RWPE2 (cell line): ENCODE results near the gene ADISSP.

Experiments
- ATAC-seq: fragments of 200-7000 bp; cut with Tn5 transposase; 3 replicates; pipeline ENCODE4 v1.9.1; 2021; ENCODE audit warnings: low read depth
- DNase-seq: peaks from one replicate; pipeline ENCODE4 v3.0.0-alpha.2; 2020; ENCODE audit warnings: low spot score
- H3K27ac ChIP-seq: fragments of 450-650 bp; 2 replicates; pipeline ENCODE4 v1.5.1; 2017; ENCODE audit warnings: mild to moderate bottlenecking; ENCODE audit not compliant: poor library complexity, severe bottlenecking
- H3K27me3 ChIP-seq: fragments of 250-450 bp; sonication (Bioruptor Pico); 2 replicates; pipeline ENCODE4 v1.5.1; 2021; ENCODE audit warnings: mild to moderate bottlenecking, moderate library complexity; ENCODE audit not compliant: insufficient read depth, poor library complexity, severe bottlenecking
- H3K36me3 ChIP-seq: fragments of 250-450 bp; sonication (Bioruptor Pico); 2 replicates; pipeline ENCODE4 v1.5.1; 2020; ENCODE audit warnings: low read depth, mild to moderate bottlenecking, moderate library complexity
- H3K4me1 ChIP-seq: fragments of 250-450 bp; sonication (Bioruptor Pico); 2 replicates; pipeline ENCODE4 v1.5.1; 2021; ENCODE audit warnings: mild to moderate bottlenecking, moderate library complexity; ENCODE audit not compliant: insufficient read depth, poor library complexity, severe bottlenecking
- H3K4me3 ChIP-seq: fragments of 250-450 bp; sonication (Bioruptor Pico); 2 replicates; pipeline ENCODE4 v1.5.1; 2021; ENCODE audit warnings: mild to moderate bottlenecking, moderate library complexity; ENCODE audit not compliant: severe bottlenecking
- H3K9me3 ChIP-seq: fragments of 250-450 bp; sonication (Bioruptor Pico); 2 replicates; pipeline ENCODE4 v1.5.1; 2021; ENCODE audit warnings: mild to moderate bottlenecking, moderate library complexity; ENCODE audit not compliant: severe bottlenecking
- CTCF ChIP-seq: fragments of 450-650 bp; IDR thresholded peaks from one replicate; pipeline ENCODE4 v1.5.1; 2017; ENCODE audit warnings: mild to moderate bottlenecking, moderate library complexity; ENCODE audit not compliant: poor library complexity, severe bottlenecking

Gene ADISSP

GRCh38 chr20:3787324-3788014 lies 19.9 kb upstream of the ADISSP start:
- TF ChIP-seq CTCF = no peak
- Histone ChIP-seq H3K9me3 (no peaks in the 10 kb centered on the region), H3K4me1 (peaks cover 14% of the 10 kb centered on the region), H3K4me3 (peak overlapping the region; percentile 53), H3K27me3 (no peaks in the 10 kb centered on the region), H3K27ac (peak overlapping the region; percentile 69), H3K36me3 (peaks cover 10% of the 10 kb centered on the region; the same call in 1 of the 2 replicates)
- no peak for ATAC-seq
- DNase-seq = no peak

GRCh38 chr20:3786665-3787323 lies 19.2 kb upstream of the ADISSP start, which contains the start of gene CENPB:
Gene CENPB (minus strand): TSS chr20:3786740. CDS start chr20:3786483, 257 bp downstream.
- Histone ChIP-seq H3K36me3 (peaks cover 10% of the 10 kb centered on the region; the same call in 1 of the 2 replicates), H3K9me3 (no peaks in the 10 kb centered on the region), H3K27me3 (no peaks in the 10 kb centered on the region), H3K4me3 (peak within 1 kb of the TSS; percentile 53), H3K27ac (peak within 1 kb of the TSS; percentile 69), H3K4me1 (peaks cover 14% of the 10 kb centered on the region)
- TF ChIP-seq CTCF = peak; percentile 99
- peak; percentile 78 for DNase-seq
- peak; percentile 77 for ATAC-seq

GRCh38 chr20:3786126-3786484 lies 18.6 kb upstream of the ADISSP start:
- ATAC-seq = peak; percentile 31
- DNase-seq = no peak
- Histone ChIP-seq H3K27ac (peak overlapping the region; percentile 69), H3K4me1 (peaks cover 14% of the 10 kb centered on the region), H3K36me3 (peaks cover 10% of the 10 kb centered on the region; the same call in 1 of the 2 replicates), H3K27me3 (no peaks in the 10 kb centered on the region), H3K9me3 (no peaks in the 10 kb centered on the region), H3K4me3 (peak overlapping the region; percentile 53)
- no peak for TF ChIP-seq CTCF

- DNase-seq (no peak), ATAC-seq (peak; percentile 1; the same call in 1 of the 3 replicates)
- H3K9me3 ChIP-seq = no peaks in the 10 kb centered on the region
- peak overlapping the region; percentile 69 for H3K27ac ChIP-seq
- TF ChIP-seq CTCF = no peak
- no peaks in the 10 kb centered on the region for H3K27me3 ChIP-seq
- H3K4me3 ChIP-seq = peak overlapping the region; percentile 53
- peaks cover 10% of the 10 kb centered on the region; the same call in 1 of the 2 replicates for H3K36me3 ChIP-seq
- peaks cover 14% of the 10 kb centered on the region for H3K4me1 ChIP-seq
Observed at GRCh38 chr20:3785240-3786125, 17.9 kb upstream of the ADISSP start.
